B cell (primary cell): ENCODE results near the gene NEK6. TPM values are rescaled to one million over a fixed set of nuclear protein-coding genes. Genes with fewer than 3 reads are reported as not detected.

ENCODE experiments used
- ATAC-seq: fragments of 200-7000 bp; cut with Tn5 transposase; one replicate; pipeline ENCODE4 v1.10.0; 2021; ENCODE audit warnings: low read depth, mild to moderate bottlenecking, moderate number of reproducible peaks, moderate library complexity
- CTCF ChIA-PET: fragments of 350-600 bp; sonication (Branson Sonifier 250); formaldehyde crosslinking; loops from one replicate; lab custom pipeline; 2021; ENCODE audit warnings: antibody characterized with exemption, inconsistent platforms; lab: Charles Lee
- POLR2A ChIA-PET: fragments of 350-600 bp; sonication (Branson Sonifier 250); formaldehyde crosslinking; loops from one replicate; lab custom pipeline; 2021; ENCODE audit warnings: antibody characterized with exemption; lab: Charles Lee
- DNase-seq: peaks from one replicate; pipeline ENCODE4 v3.0.0; 2013
- H2AFZ ChIP-seq: 2 replicates; pipeline ENCODE4 v1.6.1; 2012; ENCODE audit warnings: mild to moderate bottlenecking, low read depth, low read length; ENCODE audit not compliant: insufficient read depth, poor library complexity, severe bottlenecking
- H3K27ac ChIP-seq, 2 donors: 1 replicate in 1 of 2; 2 replicates in 1 of 2; pipeline ENCODE4 v1.5.1; 2012 to 2013; ENCODE audit warnings: low read length in 2 of 2, mild to moderate bottlenecking in 2 of 2, moderate library complexity in 1 of 2
- H3K27me3 ChIP-seq, 4 experiments: fragments of 200-600 bp in 1 of 4; sonication (generic) in 1 of 4; replicated peaks in 1 of 4; 1 replicate in 2 of 4; 2 replicates in 2 of 4; pipeline versions ENCODE4 v1.6.1 to v1.7.0; 2013 to 2016; ENCODE audit warnings: low read length in 3 of 4, mild to moderate bottlenecking in 2 of 4, mixed read lengths in 1 of 4, moderate library complexity in 1 of 4; ENCODE audit not compliant: insufficient read depth in 4 of 4, control insufficient read depth in 3 of 4; ENCODE audit errors: control extremely low read depth in 1 of 4
- H3K36me3 ChIP-seq, 2 experiments: replicated peaks in 1 of 2; 1 replicate in 1 of 2; 2 replicates in 1 of 2; pipeline versions ENCODE4 v1.6.1 to v1.7.1; 2013; ENCODE audit warnings: low read length in 1 of 2; ENCODE audit not compliant: insufficient read depth in 2 of 2, control insufficient read depth in 1 of 2; ENCODE audit errors: control extremely low read depth in 1 of 2, extremely low read depth in 1 of 2
- H3K4me1 ChIP-seq, 2 donors: fragments of 200-600 bp in 1 of 2; sonication (generic) in 1 of 2; 1 replicate in 1 of 2; 2 replicates in 1 of 2; pipeline versions ENCODE4 v1.5.1 to v1.6.1; 2013 to 2017; ENCODE audit warnings: low read length in 2 of 2; ENCODE audit not compliant: control insufficient read depth in 2 of 2, insufficient read depth in 2 of 2
- H3K4me2 ChIP-seq: replicated peaks from 2 replicates; pipeline ENCODE3; 2012; ENCODE audit warnings: mild to moderate bottlenecking, low read depth, low read length; ENCODE audit not compliant: poor library complexity, severe bottlenecking
- H3K4me3 ChIP-seq, 5 experiments: fragments of 200-600 bp in 1 of 5; sonication (generic) in 1 of 5; 1 replicate in 3 of 5; 2 replicates in 2 of 5; pipeline versions ENCODE4 v1.5.1 to v1.7.0; 2011 to 2016; ENCODE audit warnings: low read length in 4 of 5, mild to moderate bottlenecking in 4 of 5, low read depth in 2 of 5, control low read depth in 1 of 5, moderate library complexity in 1 of 5; ENCODE audit not compliant: insufficient read depth in 1 of 5; ENCODE audit errors: control extremely low read depth in 1 of 5, extremely low read depth in 1 of 5
- H3K79me2 ChIP-seq: fragments of 200-600 bp; sonication (generic); one replicate; pipeline ENCODE4 v1.6.0; 2016; ENCODE audit warnings: low read length; ENCODE audit not compliant: control insufficient read depth, insufficient read depth
- H3K9ac ChIP-seq: fragments of 200-600 bp; sonication (generic); 2 replicates; pipeline ENCODE4 v1.6.1; 2017; ENCODE audit warnings: mild to moderate bottlenecking, low read length, moderate library complexity
- H3K9me3 ChIP-seq, 3 donors: one replicate each; pipeline versions ENCODE4 v1.6.1 to v1.7.1; 2013; ENCODE audit warnings: low read length in 2 of 3; ENCODE audit not compliant: control insufficient read depth in 2 of 3, insufficient read depth in 1 of 3; ENCODE audit errors: control extremely low read depth in 1 of 3
- H4K20me1 ChIP-seq: 2 replicates; pipeline ENCODE4 v1.6.0; 2012; ENCODE audit warnings: mild to moderate bottlenecking, low read length; ENCODE audit not compliant: insufficient read depth, control insufficient read depth, poor library complexity, severe bottlenecking
- H3K27ac Mint-ChIP-seq: one replicate; pipeline ENCODE4 v1.8.0; 2021; ENCODE audit warnings: mixed read lengths
- H3K27me3 Mint-ChIP-seq: one replicate; pipeline ENCODE4 v1.8.0; 2021; ENCODE audit warnings: mixed read lengths
- H3K4me1 Mint-ChIP-seq: one replicate; pipeline ENCODE4 v1.8.0; 2021; ENCODE audit warnings: mixed read lengths
- H3K4me3 Mint-ChIP-seq: one replicate; pipeline ENCODE4 v1.8.0; 2021; ENCODE audit warnings: mixed read lengths
- H3K9me3 Mint-ChIP-seq: one replicate; pipeline ENCODE4 v1.8.0; 2022; ENCODE audit warnings: mixed read lengths; ENCODE audit not compliant: insufficient read depth
- EZH2 ChIP-seq: IDR thresholded peaks from 2 replicates; pipeline ENCODE4 v1.6.1; 2012; ENCODE audit warnings: borderline replicate concordance, low read depth, mild to moderate bottlenecking, moderate library complexity, low read length; ENCODE audit not compliant: insufficient read depth, poor library complexity, severe bottlenecking
- WGBS: methylation state at CpG from one replicate; pipeline ENCODE4 v1.1.5; 2013; ENCODE audit warnings: missing lambda C conversion rate; ENCODE audit not compliant: insufficient coverage; 5-methylcytosine and 5-hydroxymethylcytosine counted together
- intact Hi-C: fragments of 100-400 bp; cut with micrococcal nuclease; formaldehyde crosslinking; loops from one replicate; pipeline ENCODE4 v1.10.0; 2022
- polyA plus RNA-seq: library from polyadenylated mRNA; depleted of rRNA; stranded (reverse); fragments of >200 nt; gene quantifications from 2 replicates; pipeline ENCODE4 v1.2.3, GENCODE V29; 2012
- total RNA-seq, 2 donors: library from RNA; stranded (reverse); fragments of 120-200 nt in 1 of 2; gene quantifications; 1 replicate in 1 of 2; 2 replicates in 1 of 2; pipeline versions ENCODE4 v1.2.3 to v1.2.4, GENCODE V29; 2013 to 2022
- TF ChIP-seq, protein P1 (sequence below): fragments of 200-600 bp; IDR thresholded peaks from one replicate; pipeline ENCODE4 v1.8.0; 2022; ENCODE audit warnings: antibody characterized with exemption, mild to moderate bottlenecking

The NEK6 gene
- total and polyA plus RNA-seq, 2 donors (not counting 1 experiment from before 2014, with no cell fraction given): 40.0 to 63.1 TPM

DNA sequence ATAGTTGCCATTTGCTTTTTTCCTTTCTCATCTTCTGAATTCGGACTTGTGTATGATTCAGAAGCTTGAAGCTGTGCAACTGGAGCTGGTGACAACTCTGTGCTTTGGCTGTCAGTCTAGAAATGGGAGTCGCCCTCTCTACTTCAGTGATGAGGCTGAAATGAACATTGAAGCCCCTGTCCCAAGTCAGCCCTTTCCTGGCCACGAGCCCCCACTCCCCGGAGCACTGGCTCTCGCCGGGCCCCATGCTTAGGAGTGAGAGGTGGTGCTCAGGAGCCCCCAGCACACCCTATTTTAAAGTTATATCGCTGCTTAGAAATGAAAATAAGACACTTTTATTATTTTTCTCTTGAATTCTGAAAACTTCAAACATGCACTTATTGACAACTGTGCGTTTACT is 91.5 kb downstream of the NEK6 start:
- WGBS: 100% methylated on average over 3 of the region's 8 CpGs

DNA sequence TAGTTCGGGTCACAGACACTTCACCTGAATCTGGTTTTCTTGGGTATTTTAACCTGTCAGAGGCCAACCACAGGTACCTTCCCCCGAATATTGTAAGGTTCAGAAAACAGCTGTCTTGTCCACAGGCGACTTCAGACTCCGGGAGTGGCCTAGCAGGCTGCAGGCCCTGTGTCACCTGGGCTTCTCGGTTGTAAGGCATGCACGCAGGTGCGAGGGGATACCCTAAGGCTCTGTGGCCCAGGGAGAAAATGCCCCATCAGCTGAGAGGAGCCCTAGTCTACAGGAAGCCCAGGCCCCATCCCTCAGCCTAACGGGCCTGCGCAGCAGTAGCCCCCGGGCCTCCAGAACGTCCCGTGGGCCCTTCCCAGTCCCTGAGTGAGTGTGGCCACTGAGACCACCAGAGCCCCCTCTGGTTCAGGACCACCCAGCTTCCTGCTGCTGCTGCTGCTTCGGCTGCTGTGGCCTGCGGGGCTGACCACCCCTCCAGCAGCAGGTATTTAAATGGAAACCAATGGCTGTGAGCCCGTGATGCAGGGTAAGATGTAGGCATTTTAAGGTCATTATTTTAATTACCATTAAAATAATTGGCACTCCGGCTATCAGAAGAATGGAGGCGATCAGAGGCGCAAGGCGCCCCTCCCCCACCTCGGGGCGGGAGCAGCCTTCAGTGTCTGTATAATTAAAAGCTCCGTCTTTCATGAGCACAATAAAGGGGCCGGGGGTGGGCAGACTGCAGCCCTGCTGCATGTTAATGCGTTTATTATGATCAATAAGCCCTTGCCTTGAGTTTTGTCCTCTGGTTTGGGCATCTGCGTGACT is 92.1 kb downstream of the NEK6 start:
- Histone ChIP-seq H4K20me1 (peaks cover 7% of the 10 kb centered on the region), H3K36me3 (peaks cover 0 to 90% of the 10 kb centered on the region in 2 experiments), H3K79me2 (no peaks in the 10 kb centered on the region), H3K4me1 (no peaks in the 10 kb centered on the region), H3K4me3 (no peak overlapping the region), H3K9ac (no peak overlapping the region), H3K4me2 (no peak overlapping the region), H3K27me3 (no peaks in the 10 kb centered on the region), H3K9me3 (no peaks in the 10 kb centered on the region), H3K27ac (no peak overlapping the region), H2AFZ (no peak overlapping the region)
- Mint-ChIP-seq H3K4me3 (no peak overlapping the region), H3K27ac (no peak overlapping the region), H3K27me3 (no peaks in the 10 kb centered on the region), H3K4me1 (no peaks in the 10 kb centered on the region), H3K9me3 (no peaks in the 10 kb centered on the region)
- CTCF ChIA-PET: no interaction called here
- ATAC-seq (no peak), DNase-seq (no peak)
- TF ChIP-seq EZH2: no peak
- TF ChIP-seq, protein P1, sequence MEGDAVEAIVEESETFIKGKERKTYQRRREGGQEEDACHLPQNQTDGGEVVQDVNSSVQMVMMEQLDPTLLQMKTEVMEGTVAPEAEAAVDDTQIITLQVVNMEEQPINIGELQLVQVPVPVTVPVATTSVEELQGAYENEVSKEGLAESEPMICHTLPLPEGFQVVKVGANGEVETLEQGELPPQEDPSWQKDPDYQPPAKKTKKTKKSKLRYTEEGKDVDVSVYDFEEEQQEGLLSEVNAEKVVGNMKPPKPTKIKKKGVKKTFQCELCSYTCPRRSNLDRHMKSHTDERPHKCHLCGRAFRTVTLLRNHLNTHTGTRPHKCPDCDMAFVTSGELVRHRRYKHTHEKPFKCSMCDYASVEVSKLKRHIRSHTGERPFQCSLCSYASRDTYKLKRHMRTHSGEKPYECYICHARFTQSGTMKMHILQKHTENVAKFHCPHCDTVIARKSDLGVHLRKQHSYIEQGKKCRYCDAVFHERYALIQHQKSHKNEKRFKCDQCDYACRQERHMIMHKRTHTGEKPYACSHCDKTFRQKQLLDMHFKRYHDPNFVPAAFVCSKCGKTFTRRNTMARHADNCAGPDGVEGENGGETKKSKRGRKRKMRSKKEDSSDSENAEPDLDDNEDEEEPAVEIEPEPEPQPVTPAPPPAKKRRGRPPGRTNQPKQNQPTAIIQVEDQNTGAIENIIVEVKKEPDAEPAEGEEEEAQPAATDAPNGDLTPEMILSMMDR: no peak
- POLR2A ChIA-PET: no interaction called here
- intact Hi-C loops: no loop called here
- 96% methylated on average over 20 of the region's 25 CpGs for WGBS

More for the DNA sequence above, 91.5 kb downstream of the NEK6 start:
- no peak for TF ChIP-seq EZH2
- TF ChIP-seq, protein P1: no peak
- H3K36me3 ChIP-seq: peaks cover 0 to 93% of the 10 kb centered on the region in 2 experiments
- ChIA-PET CTCF (no interaction called here), POLR2A (no interaction called here)
- H3K27ac Mint-ChIP-seq: no peak overlapping the region
- no peak overlapping the region for H3K9ac ChIP-seq
- no peaks in the 10 kb centered on the region for H3K27me3 Mint-ChIP-seq
- no peak overlapping the region for H3K27ac ChIP-seq
- no peak overlapping the region for H2AFZ ChIP-seq
- no peak for DNase-seq
- no peaks in the 10 kb centered on the region for H3K4me1 Mint-ChIP-seq
- intact Hi-C loops: no loop called here
- H3K4me3 ChIP-seq: no peak overlapping the region
- ATAC-seq: no peak
- no peaks in the 10 kb centered on the region for H3K27me3 ChIP-seq
- no peaks in the 10 kb centered on the region for H3K4me1 ChIP-seq
- H4K20me1 ChIP-seq: peaks cover under 1% of the 10 kb centered on the region
- H3K4me3 Mint-ChIP-seq: no peak overlapping the region
- H3K9me3 ChIP-seq: no peaks in the 10 kb centered on the region
- no peaks in the 10 kb centered on the region for H3K9me3 Mint-ChIP-seq
- no peak overlapping the region for H3K4me2 ChIP-seq
- no peaks in the 10 kb centered on the region for H3K79me2 ChIP-seq
